Nephron (organoid): Measurements from ENCODE around the gene KNL1.

Experiments
- H3K27ac Mint-ChIP-seq, 3 experiments: 2 replicates each; pipeline ENCODE4 v1.8.0; 2020; ENCODE audit warnings: mixed read lengths in 3 of 3, mild to moderate bottlenecking in 2 of 3, moderate library complexity in 1 of 3
- H3K27me3 Mint-ChIP-seq: 2 replicates; pipeline ENCODE4 v1.8.0; 2021; ENCODE audit warnings: low read depth, mild to moderate bottlenecking, moderate library complexity, mixed read lengths
- H3K36me3 Mint-ChIP-seq: 2 replicates; pipeline ENCODE4 v1.8.0; 2020; ENCODE audit warnings: low read depth, mixed read lengths
- H3K4me1 Mint-ChIP-seq: 2 replicates; pipeline ENCODE4 v1.8.0; 2020; ENCODE audit warnings: mixed read lengths
- H3K4me3 Mint-ChIP-seq, 3 experiments: 2 replicates each; pipeline ENCODE4 v1.8.0; 2020; ENCODE audit warnings: mild to moderate bottlenecking in 3 of 3, mixed read lengths in 3 of 3, moderate library complexity in 2 of 3
- H3K9me3 Mint-ChIP-seq: 2 replicates; pipeline ENCODE4 v1.8.0; 2020; ENCODE audit warnings: mixed read lengths
- TF ChIP-seq, protein P1 (sequence below), 3 experiments: fragments of 200-600 bp; sonication (generic); IDR thresholded peaks; one replicate each; pipeline ENCODE4 v1.5.0; 2021; ENCODE audit warnings: antibody characterized with exemption in 3 of 3; ENCODE audit not compliant: unreplicated experiment in 3 of 3

KNL1 gene

DNA sequence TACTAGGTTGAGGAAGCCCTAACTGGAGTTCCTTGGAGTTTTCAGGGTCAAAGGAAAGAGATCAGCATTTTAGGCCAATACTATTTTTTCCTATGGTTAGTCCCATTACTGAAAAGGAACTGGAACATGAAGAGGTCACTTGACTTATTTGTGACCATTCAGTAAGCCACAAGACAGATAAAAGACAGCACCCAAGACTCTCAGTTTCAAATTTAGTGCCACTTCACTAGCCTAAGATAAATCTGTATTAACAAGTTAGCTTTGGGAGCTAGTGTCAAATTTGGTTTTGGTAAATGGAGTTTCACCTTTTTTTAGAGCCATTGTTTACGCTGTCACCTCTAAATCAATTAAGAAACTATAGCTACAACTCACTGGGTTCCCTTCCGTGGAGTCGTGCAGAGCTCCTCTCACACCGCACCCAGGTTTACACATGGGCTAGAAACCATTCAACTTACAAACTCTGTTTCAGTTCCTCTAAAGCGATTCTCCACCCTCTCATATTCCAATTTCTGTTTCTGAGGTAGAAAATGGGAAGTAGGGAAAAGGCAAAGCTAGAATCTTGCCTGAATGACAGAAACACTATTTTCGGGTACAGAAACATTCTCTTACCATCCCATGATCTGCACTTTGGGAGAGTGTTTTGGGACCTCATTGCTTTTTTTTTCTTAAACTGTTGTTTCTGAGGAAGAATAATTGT, 43.6 kb upstream of the KNL1 start:
- Mint-ChIP-seq H3K9me3 (no peaks in the 10 kb centered on the region), H3K4me1 (peaks cover 35% of the 10 kb centered on the region), H3K27ac (no peak overlapping the region), H3K27me3 (peaks cover 5% of the 10 kb centered on the region), H3K36me3 (peaks cover 45% of the 10 kb centered on the region), H3K4me3 (no peak overlapping the region)
- TF ChIP-seq, protein P1, sequence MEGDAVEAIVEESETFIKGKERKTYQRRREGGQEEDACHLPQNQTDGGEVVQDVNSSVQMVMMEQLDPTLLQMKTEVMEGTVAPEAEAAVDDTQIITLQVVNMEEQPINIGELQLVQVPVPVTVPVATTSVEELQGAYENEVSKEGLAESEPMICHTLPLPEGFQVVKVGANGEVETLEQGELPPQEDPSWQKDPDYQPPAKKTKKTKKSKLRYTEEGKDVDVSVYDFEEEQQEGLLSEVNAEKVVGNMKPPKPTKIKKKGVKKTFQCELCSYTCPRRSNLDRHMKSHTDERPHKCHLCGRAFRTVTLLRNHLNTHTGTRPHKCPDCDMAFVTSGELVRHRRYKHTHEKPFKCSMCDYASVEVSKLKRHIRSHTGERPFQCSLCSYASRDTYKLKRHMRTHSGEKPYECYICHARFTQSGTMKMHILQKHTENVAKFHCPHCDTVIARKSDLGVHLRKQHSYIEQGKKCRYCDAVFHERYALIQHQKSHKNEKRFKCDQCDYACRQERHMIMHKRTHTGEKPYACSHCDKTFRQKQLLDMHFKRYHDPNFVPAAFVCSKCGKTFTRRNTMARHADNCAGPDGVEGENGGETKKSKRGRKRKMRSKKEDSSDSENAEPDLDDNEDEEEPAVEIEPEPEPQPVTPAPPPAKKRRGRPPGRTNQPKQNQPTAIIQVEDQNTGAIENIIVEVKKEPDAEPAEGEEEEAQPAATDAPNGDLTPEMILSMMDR (IDR thresholded peaks at IDR 0.05; ENCODE audit: unreplicated experiment in 3 of 3) = no peak

DNA sequence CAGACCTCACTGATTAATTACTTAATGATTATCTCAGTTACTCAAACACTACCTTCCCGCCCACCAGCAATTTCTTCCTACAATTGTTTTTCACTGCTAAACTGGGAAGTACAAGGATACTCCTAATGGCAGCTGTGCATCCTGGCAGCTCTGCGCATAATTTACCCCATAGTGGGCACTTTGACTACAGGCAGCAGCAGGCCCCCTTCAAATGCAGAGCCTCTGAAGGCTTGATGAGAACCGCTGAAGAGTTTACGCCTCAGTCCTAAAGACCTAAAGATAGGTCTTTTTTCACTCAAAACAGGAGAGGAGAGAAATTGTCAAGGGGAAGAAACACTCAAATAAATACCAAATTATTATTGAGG, 39.9 kb upstream of the KNL1 start:
- peaks cover 67% of the 10 kb centered on the region for H3K36me3 Mint-ChIP-seq
- peak overlapping the region; percentile 40 to 73 (median 58) for H3K27ac Mint-ChIP-seq
- TF ChIP-seq, protein P1 (IDR thresholded peaks at IDR 0.05; ENCODE audit: unreplicated experiment in 3 of 3) = no peak
- no peaks in the 10 kb centered on the region for H3K9me3 Mint-ChIP-seq
- no peak overlapping the region for H3K4me3 Mint-ChIP-seq
- H3K4me1 Mint-ChIP-seq = peaks cover 28% of the 10 kb centered on the region
- peaks cover 5% of the 10 kb centered on the region for H3K27me3 Mint-ChIP-seq

DNA sequence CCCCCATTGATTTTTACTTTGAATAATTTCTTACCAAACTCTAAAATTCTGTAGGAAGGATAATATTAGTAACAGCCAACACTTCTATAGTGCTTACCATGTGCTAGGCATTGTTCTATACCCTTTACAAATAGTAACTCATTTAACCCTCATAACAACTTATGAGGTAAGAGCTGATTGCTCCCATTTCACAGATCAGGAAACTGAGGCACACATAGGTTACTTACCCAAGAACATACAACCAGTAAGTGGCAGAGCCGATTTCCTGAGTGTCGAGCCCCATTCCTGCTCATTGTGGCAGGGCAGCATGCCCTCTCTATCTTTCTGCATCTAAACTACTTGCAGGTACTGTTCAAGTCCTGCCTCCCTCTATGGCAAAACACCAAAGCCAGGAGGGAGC, 38.2 kb upstream of the KNL1 start:
- peaks cover 5% of the 10 kb centered on the region for H3K27me3 Mint-ChIP-seq
- no peaks in the 10 kb centered on the region for H3K9me3 Mint-ChIP-seq
- peaks cover 59% of the 10 kb centered on the region for H3K36me3 Mint-ChIP-seq
- H3K4me1 Mint-ChIP-seq = peaks cover 25% of the 10 kb centered on the region
- TF ChIP-seq, protein P1 (IDR thresholded peaks at IDR 0.05; ENCODE audit: unreplicated experiment in 3 of 3) = no peak
- no peak overlapping the region for H3K4me3 Mint-ChIP-seq
- H3K27ac Mint-ChIP-seq = no peak overlapping the region

DNA sequence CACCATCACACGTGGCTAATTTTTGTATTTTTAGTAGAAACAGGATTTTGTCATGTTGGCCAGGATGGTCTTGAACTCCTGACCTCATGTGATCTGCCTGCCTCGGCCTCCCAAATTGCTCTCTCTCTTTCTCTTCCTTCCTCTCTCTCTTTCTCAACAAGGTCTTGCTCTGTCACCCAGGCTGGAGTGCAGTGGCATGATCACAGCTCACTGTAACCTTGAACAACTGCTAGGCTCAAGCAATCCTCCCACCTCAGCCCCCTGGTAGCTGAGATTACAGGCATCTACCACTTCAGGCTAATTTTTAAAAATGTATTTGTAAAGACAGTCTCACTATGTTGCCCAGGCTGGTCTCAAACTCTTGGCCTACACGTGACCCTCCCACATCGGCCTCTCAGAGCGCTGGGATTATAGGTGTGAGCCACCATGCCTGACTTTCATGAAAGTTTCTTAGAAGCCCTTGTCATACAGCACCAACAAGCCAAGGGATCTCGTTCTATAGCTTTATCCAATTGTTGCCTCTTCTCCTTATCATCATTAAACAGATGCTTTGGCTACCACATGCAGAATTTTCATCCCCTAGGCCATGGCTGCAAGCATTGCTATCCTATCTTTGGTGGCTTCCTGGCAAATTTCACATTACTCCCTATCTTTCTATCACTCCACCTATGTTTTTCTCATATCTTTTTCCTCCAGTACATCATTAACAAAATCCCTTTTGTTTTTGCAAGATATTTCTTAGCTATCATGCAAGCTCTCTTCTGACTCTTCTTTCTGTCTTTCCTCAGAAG, 34.9 kb upstream of the KNL1 start:
- H3K4me1 Mint-ChIP-seq = peaks cover 23% of the 10 kb centered on the region
- TF ChIP-seq, protein P1 (IDR thresholded peaks at IDR 0.05; ENCODE audit: unreplicated experiment in 3 of 3) = no peak
- peaks cover 51% of the 10 kb centered on the region for H3K36me3 Mint-ChIP-seq
- H3K27me3 Mint-ChIP-seq = no peaks in the 10 kb centered on the region
- no peak overlapping the region for H3K4me3 Mint-ChIP-seq
- H3K27ac Mint-ChIP-seq = no peak overlapping the region
- H3K9me3 Mint-ChIP-seq = no peaks in the 10 kb centered on the region

GRCh38 chr15:40562691-40563090, 31.4 kb upstream of the KNL1 start:
- TF ChIP-seq, protein P1 (IDR thresholded peaks at IDR 0.05; ENCODE audit: unreplicated experiment in 3 of 3) = no peak
- peaks cover 28% of the 10 kb centered on the region for H3K4me1 Mint-ChIP-seq
- H3K27me3 Mint-ChIP-seq = no peaks in the 10 kb centered on the region
- peaks cover 23% of the 10 kb centered on the region for H3K36me3 Mint-ChIP-seq
- H3K27ac Mint-ChIP-seq = no peak overlapping the region
- no peaks in the 10 kb centered on the region for H3K9me3 Mint-ChIP-seq
- peak overlapping the region; percentile 53 to 80 (median 73) for H3K4me3 Mint-ChIP-seq
